Gastrocnemius medialis (tissue), 4 donors: ENCODE data around the gene PAPPA2.

Source experiments
- CTCF ChIP-seq, 5 experiments: fragments of 450-650 bp in 3 of 5; fragments of 200-600 bp in 2 of 5; sonication (generic) in 2 of 5; IDR thresholded peaks in 4 of 5; conservative IDR thresholded peaks in 1 of 5; 1 replicate in 4 of 5; 2 replicates in 1 of 5; pipeline ENCODE4 v1.5.1; 2016 to 2019; ENCODE audit warnings: antibody characterized with exemption in 5 of 5, mild to moderate bottlenecking in 3 of 5, moderate library complexity in 3 of 5
- POLR2A ChIP-seq, 2 donors: fragments of 450-650 bp; IDR thresholded peaks; one replicate each; pipeline ENCODE4 v1.6.1; 2017; ENCODE audit warnings: antibody characterized with exemption in 2 of 2, mild to moderate bottlenecking in 2 of 2, moderate library complexity in 2 of 2

DNA sequence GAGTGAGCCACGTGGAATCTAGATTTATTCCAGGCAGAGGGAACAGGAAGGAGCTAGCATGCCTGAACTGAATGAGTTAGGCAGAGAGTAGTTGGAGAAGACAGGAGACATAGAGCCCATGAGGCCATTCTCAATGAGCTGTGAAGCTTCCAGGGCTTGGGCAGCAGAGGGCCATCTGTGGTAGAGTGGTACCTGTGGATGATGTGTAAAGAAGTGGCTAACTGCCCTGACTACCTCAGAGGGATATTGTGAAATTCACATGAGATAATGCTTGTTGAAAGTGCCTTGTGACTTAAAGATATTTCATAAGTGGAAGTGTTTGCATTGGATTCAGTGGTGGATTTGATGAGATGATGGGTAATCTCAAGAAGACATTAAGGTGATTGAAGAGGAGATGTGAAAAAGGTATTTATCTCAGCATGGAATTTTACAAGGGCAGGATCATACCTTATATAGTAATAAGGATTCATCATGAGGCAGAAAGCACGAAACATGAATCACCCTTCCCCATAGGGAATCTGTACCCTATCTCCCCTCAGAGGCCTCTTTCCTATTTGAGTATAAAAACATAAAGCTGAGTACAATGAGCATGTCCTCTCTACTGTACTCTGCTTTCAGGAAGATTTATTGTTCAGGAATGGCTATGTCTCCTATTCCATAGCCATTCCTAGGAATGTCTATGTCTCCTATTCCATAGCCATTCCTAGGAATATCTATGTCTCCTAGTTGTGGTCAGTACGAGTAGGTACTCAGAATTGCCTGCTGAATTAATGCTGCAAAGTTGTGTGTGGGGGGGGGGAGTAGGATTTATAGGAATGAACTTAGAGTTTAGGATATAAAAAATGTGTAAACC is 146.8 kb downstream of the PAPPA2 start:
- TF ChIP-seq POLR2A (IDR thresholded peaks at IDR 0.05): no peak
- TF ChIP-seq CTCF (IDR thresholded peaks at IDR 0.05 in 4 of 5, conservative IDR thresholded peaks at IDR 0.05 in 1 of 5): no peak
